Measurements from ENCODE around the gene RAP1GAP2.

RAP1GAP2 gene

GRCh38 chr17:3012926-3013581, 216.8 kb downstream of the RAP1GAP2 start:
- peak; percentile 84 for TF ChIP-seq CTCF (conservative IDR thresholded peaks at IDR 0.05; ENCODE audit: low read length)
- H3K4me3 ChIP-seq (ENCODE audit: low read length), result no peak overlapping the region
- peak; percentile 50 for DNase-seq (ENCODE audit: low read depth)

GRCh38 chr17:3015890-3016289, 219.7 kb downstream of the RAP1GAP2 start:
- no peak overlapping the region for H3K4me3 ChIP-seq (ENCODE audit: low read length)
- peak; percentile 19 for DNase-seq (ENCODE audit: low read depth)
- no peak for TF ChIP-seq CTCF (conservative IDR thresholded peaks at IDR 0.05; ENCODE audit: low read length)

- DNase-seq (ENCODE audit: low read depth), result no peak
- no peak overlapping the region for H3K4me3 ChIP-seq (ENCODE audit: low read length)
- no peak for TF ChIP-seq CTCF (conservative IDR thresholded peaks at IDR 0.05; ENCODE audit: low read length)
These were observed 221.7 kb downstream of the RAP1GAP2 start for GRCh38 chr17:3017936-3018335.

- H3K4me3 ChIP-seq (ENCODE audit: low read length), result no peak overlapping the region
These were observed 223.5 kb downstream of the RAP1GAP2 start for GRCh38 chr17:3019761-3020160.

GRCh38 chr17:3020381-3020780, 224.1 kb downstream of the RAP1GAP2 start:
- TF ChIP-seq CTCF (conservative IDR thresholded peaks at IDR 0.05; ENCODE audit: low read length), result no peak
- DNase-seq (ENCODE audit: low read depth), result no peak

More at GRCh38 chr17:3019761-3020160, 223.5 kb downstream of the RAP1GAP2 start:
- TF ChIP-seq CTCF (conservative IDR thresholded peaks at IDR 0.05; ENCODE audit: low read length), result no peak
- no peak for DNase-seq (ENCODE audit: low read depth)

GRCh38 chr17:3022197-3022596, 226.0 kb downstream of the RAP1GAP2 start:
- TF ChIP-seq CTCF (conservative IDR thresholded peaks at IDR 0.05; ENCODE audit: low read length), result no peak
- no peak overlapping the region for H3K4me3 ChIP-seq (ENCODE audit: low read length)

More at GRCh38 chr17:3020381-3020780, 224.1 kb downstream of the RAP1GAP2 start:
- H3K4me3 ChIP-seq (ENCODE audit: low read length), result no peak overlapping the region

GRCh38 chr17:3024346-3024745, 228.1 kb downstream of the RAP1GAP2 start:
- no peak for TF ChIP-seq CTCF (conservative IDR thresholded peaks at IDR 0.05; ENCODE audit: low read length)
- no peak for DNase-seq (ENCODE audit: low read depth)
- no peak overlapping the region for H3K4me3 ChIP-seq (ENCODE audit: low read length)

More at GRCh38 chr17:3022197-3022596, 226.0 kb downstream of the RAP1GAP2 start:
- DNase-seq (ENCODE audit: low read depth), result no peak

Data from AG10803 (cell line).